Measurements from ENCODE around the gene ZNF629.

The ZNF629 gene

DNA sequence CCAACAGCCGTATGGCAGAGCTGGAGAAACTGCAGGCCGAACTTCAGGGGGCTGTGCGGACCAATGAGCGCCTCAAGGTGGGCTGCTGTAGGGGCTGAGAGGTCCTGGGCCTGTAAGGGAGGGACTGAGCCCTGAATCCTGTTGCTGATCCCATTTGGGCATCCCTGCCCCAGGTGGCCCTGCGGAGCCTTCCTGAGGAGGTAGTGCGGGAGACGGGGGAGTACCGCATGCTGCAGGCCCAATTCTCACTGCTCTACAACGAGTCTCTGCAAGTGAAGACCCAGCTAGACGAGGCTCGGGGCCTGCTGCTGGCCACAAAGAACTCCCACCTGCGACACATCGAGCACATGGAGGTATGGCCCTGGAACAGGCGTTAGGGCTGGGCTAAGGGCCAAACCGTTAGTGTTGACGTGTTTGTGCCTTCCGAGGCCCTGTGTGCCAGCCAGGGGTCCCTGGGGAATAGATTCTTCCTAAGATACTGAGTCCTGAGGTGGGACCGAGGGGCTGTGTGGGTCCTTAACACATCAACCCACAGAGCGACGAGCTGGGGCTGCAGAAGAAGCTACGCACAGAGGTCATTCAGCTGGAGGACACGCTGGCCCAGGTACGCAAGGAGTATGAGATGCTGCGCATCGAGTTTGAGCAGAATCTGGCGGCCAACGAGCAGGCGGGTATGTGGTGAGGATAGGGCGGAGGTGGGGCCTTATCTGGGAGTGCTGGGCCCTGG lies 20.6 kb downstream of the ZNF629 start:
- Mint-ChIP-seq H3K36me3 (ENCODE audit: low read depth) (peaks cover 98% of the 10 kb centered on the region), H3K27ac (no peak overlapping the region), H3K4me3 (no peak overlapping the region), H3K4me1 (ENCODE audit: low read depth) (peaks cover 25% of the 10 kb centered on the region), H3K9me3 (no peaks in the 10 kb centered on the region), H3K27me3 (no peaks in the 10 kb centered on the region)
- intact Hi-C loops (cut with micrococcal nuclease): no loop called here

DNA sequence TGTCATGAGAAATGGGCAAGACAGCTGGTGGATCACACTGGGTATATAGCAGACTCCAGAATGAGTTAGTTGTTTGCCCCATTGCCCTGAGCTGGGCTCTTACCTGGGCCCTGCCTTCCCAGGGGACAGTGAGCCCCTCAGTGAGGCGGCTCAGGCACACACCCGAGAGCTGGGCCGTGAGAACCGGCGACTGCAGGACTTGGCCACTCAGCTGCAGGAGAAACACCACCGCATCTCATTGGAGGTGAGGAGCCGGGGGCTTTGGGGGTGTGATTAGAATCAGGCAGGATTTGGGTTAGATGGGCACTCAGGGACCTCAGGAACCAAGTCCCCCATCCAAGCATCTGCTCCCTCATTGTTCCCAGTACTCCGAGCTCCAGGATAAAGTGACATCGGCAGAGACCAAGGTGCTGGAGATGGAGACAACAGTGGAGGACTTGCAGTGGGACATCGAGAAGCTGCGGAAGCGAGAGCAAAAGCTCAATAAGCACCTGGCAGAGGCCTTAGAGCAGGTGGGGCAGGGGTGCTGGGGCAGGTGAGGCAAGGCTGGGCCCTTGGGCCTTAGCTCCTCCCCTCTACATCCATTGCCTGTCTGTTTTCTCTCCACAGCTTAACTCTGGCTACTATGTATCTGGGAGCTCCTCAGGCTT lies 22.1 kb downstream of the ZNF629 start:
- H3K27me3 Mint-ChIP-seq: no peaks in the 10 kb centered on the region
- H3K36me3 Mint-ChIP-seq (ENCODE audit: low read depth): peaks cover 94% of the 10 kb centered on the region
- H3K27ac Mint-ChIP-seq: no peak overlapping the region
- H3K9me3 Mint-ChIP-seq: no peaks in the 10 kb centered on the region
- H3K4me1 Mint-ChIP-seq (ENCODE audit: low read depth): peaks cover 34% of the 10 kb centered on the region
- intact Hi-C loops (cut with micrococcal nuclease): loop anchor here (5.0 kb wide), 1 partner anchor 108 kb away; the partner anchor contains the start of gene FBRS
- no peak overlapping the region for H3K4me3 Mint-ChIP-seq

DNA sequence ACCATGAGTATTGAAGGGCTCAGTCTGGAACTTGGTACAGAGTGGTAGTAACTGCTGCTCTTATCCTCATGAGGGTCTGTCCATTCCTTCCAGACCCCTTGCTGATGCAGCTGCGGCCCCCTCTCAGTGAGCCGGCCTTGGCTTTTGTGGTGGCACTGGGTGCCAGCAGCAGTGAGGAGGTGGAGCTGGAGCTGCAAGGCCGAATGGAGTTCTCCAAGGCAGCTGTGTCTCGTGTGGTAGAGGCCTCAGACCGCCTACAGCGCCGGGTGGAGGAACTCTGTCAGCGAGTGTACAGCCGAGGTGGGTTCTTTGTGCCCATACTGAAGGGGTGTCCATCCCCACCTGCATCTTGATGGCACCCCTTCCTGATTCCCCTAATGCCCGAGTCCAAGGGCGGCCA lies 22.9 kb downstream of the ZNF629 start:
- H3K9me3 Mint-ChIP-seq: no peaks in the 10 kb centered on the region
- peaks cover 43% of the 10 kb centered on the region for H3K4me1 Mint-ChIP-seq (ENCODE audit: low read depth)
- no peak overlapping the region for H3K27ac Mint-ChIP-seq
- no peaks in the 10 kb centered on the region for H3K27me3 Mint-ChIP-seq
- H3K4me3 Mint-ChIP-seq: no peak overlapping the region
- intact Hi-C loops (cut with micrococcal nuclease): loop anchor here (5.0 kb wide), 1 partner anchor 107 kb away; the partner anchor contains the start of gene FBRS
- peaks cover 91% of the 10 kb centered on the region for H3K36me3 Mint-ChIP-seq (ENCODE audit: low read depth)

DNA sequence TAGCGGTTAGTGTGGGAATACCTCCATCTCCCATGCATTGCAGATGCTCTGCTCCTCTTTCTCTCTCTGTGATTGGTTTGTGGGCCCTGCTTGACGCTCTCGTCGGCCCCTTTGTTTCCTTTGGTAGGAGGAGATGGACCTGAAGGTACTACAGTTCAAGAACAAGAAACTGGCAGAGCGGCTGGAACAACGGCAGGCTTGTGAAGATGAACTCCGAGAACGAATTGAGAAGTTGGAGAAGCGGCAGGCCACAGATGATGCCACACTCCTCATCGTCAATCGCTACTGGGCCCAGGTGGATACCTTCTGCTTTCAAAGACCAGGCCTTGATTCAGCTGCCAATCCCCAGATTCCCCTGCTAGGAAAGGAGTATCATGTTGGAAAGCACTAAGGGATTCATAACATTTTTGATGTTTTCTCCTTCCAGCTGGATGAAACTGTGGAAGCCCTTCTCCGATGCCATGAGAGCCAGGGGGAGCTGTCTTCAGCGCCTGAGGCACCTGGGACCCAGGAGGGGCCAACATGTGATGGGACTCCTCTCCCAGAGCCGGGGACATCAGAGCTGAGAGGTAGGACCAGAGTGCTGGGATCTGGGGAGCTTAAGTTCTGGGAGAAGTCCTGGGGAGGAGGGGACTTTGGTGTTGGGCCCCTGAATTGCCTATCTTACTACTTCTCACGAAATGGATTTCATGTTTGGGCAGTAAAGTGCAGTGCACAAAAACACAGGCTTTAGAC lies 23.8 kb downstream of the ZNF629 start:
- peaks cover 91% of the 10 kb centered on the region for H3K36me3 Mint-ChIP-seq (ENCODE audit: low read depth)
- peak overlapping the region; percentile 95 for H3K27ac Mint-ChIP-seq
- H3K4me1 Mint-ChIP-seq (ENCODE audit: low read depth): peaks cover 52% of the 10 kb centered on the region
- peak overlapping the region; percentile 90 for H3K4me3 Mint-ChIP-seq
- no peaks in the 10 kb centered on the region for H3K27me3 Mint-ChIP-seq
- no peaks in the 10 kb centered on the region for H3K9me3 Mint-ChIP-seq
- intact Hi-C loops (cut with micrococcal nuclease): loop anchor here (1.0 to 5.0 kb wide), 3 partner anchors 64 to 160 kb away; partner anchors contain the start of genes FBRS, FBXL19 and SRCAP

DNA sequence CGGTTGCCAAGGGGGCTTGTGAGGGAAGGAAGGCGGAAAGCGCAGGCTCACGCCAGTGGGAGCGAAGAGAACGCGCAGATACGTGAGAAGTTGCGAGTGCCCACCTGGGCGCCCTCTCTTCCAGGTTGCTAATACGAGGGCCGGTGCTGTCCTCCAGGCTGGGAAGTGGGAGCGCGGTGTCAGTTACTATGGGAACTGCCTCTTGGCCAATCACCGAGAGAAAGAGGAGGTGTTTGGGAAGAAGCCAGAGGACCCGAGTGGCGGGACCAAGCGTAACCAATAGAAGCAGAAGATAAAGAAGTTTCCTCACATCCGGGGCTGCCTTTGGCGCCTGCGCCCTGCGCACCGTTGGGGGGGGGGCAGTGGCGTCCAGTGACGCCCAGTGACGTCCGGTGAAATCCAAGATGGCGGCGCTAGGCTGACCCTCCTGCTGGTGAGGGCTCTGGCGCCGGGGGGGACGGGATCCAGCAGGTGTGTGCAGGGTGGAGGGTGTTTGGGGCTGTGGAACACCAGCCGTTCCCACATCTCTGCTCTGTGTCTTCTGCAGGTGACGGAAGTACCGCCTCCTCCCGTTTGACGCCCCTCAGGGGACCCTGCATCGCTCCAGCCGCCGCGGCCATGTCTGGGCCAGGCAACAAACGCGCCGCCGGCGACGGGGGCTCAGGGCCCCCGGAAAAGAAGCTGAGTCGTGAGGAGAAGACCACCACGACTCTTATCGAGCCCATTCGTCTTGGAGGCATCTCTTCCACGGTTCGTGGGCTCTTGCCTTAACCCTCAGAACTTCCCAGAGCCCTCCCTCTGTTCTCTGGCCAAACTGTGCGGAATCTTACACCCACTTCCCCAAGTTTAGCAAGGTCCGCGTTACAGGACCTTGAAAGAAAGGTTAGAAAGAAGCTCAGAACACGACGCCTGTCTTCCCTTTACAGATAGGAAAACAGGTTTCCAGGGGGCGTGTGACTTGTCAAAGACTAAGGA lies 24.8 kb downstream of the ZNF629 start, which contains the start of the genes CFAP119 and RNF40:
TSS of gene CFAP119 (minus strand) at position 135 of the 975 bp plus-strand sequence. CDS start 314 bp downstream, outside the sequence.
TSS of gene RNF40 (plus strand) at position 395 of the 975 bp plus-strand sequence. CDS start at position 619, 224 bp downstream.
- Mint-ChIP-seq H3K9me3 (no peaks in the 10 kb centered on the region), H3K4me1 (ENCODE audit: low read depth) (peaks cover 59% of the 10 kb centered on the region), H3K4me3 (peak within 1 kb of the TSS; percentile 90), H3K36me3 (ENCODE audit: low read depth) (peaks cover 89% of the 10 kb centered on the region), H3K27ac (peak within 1 kb of the TSS; percentile 95), H3K27me3 (no peaks in the 10 kb centered on the region)
- intact Hi-C loops (cut with micrococcal nuclease): loop anchor here (1.0 to 5.0 kb wide), 4 partner anchors 14 to 161 kb away; partner anchors contain the start of genes FBRS, FBXL19, PHKG2 and SRCAP

DNA sequence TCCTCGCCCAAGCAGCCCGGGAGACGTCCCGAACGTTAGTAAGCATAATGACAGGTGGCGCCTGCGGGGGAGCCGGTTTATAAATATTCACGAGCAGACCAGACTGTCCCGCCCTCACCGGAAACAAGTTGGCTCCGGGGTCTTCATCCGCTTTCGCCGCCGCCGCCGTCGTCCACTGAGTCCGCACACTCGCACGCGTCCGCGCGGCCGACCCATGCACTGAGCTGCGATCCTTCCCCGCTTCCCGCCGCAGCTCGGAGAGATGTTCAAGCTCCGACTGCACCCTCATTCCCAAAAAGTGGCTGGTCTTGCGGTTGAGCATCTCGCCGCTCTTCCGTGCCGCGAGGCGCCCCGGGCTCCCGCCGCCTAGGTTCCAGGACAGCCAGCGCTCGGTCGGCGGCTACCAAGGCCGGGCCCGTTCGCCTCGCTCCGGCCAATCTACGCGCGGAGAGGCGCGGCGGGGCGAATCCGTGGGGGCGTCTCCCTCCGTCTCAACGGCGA lies 25.5 kb downstream of the ZNF629 start:
- intact Hi-C loops (cut with micrococcal nuclease): loop anchor here (1.0 to 5.0 kb wide), 2 partner anchors 13 to 104 kb away; partner anchors contain the start of genes FBRS and PHKG2
- Mint-ChIP-seq H3K9me3 (no peaks in the 10 kb centered on the region), H3K4me3 (peak overlapping the region; percentile 90), H3K4me1 (ENCODE audit: low read depth) (peaks cover 61% of the 10 kb centered on the region), H3K27ac (peak overlapping the region; percentile 95), H3K36me3 (ENCODE audit: low read depth) (peaks cover 89% of the 10 kb centered on the region), H3K27me3 (no peaks in the 10 kb centered on the region)

DNA sequence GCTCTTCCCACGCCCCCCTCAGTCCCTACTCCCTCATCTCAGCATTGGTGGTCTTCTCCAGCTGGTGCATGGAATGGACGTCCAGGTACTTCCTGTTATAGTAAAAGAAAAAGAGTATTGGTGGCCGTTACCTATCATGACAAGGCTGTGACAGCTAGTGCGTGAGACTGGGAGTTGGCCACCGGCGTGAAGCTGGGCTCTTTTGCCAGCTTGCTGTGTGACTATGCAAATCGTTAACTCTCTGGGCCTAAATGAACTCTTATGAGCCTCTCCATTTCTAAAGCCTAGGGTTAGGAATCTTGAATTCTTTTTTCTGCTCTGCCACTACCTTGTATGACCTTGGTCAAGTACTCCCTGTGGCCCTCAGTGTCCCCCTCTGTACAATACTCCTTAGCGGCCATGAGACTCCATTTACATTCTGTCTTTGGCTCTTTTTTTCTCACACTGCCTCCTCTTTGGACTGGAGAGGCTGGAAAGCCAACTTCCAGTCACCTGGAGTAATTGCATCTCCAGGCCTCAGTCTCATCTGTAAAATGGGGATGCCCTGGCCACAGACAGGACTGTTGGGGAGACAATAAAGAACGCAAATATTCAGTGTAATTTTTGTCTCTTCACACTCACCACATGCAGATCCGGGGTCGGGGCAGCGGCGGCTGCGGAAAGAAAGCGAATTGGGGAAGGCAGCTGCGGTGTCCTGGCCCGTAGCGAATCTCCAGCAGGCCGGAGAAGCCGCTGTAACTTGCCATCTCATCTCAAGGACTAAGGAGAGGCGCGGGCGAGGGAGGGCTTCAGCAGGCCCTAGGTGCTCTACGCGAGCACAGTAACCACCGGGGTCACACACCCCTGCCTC lies 26.2 kb downstream of the ZNF629 start:
- Mint-ChIP-seq H3K9me3 (no peaks in the 10 kb centered on the region), H3K27me3 (no peaks in the 10 kb centered on the region), H3K27ac (peak overlapping the region; percentile 95), H3K36me3 (ENCODE audit: low read depth) (peaks cover 89% of the 10 kb centered on the region), H3K4me1 (ENCODE audit: low read depth) (peaks cover 61% of the 10 kb centered on the region), H3K4me3 (peak overlapping the region; percentile 90)
- intact Hi-C loops (cut with micrococcal nuclease): loop anchor here (1.0 to 5.0 kb wide), 2 partner anchors 13 to 104 kb away; partner anchors contain the start of genes FBRS and PHKG2

DNA sequence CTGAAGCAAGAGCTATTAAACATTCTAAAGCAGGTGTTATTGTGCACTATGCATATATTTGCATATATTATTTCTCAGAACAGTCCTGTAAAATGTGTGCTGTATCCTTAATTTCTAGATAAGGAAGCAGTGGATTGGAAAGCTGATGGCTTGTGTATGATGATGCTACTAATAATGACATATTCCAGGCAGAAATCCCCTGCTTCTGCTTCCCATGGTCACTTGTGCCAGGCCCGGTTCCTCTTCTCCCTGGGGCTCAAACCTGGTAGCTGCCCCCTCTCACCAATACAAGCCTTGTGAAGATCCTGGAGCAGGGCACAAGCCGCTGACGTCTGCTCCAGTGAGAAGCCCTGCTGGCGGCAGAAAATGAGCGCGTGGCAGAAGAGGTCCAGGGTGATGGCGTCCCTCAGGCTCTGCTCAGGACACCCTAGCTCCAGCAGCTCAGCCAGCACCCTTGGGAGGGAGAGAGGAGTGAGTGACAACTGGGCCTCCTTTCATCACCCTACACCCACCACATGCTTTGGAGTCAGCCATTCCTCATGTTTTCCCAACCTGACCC lies 26.9 kb downstream of the ZNF629 start:
- Mint-ChIP-seq H3K27ac (peak overlapping the region; percentile 95), H3K27me3 (no peaks in the 10 kb centered on the region), H3K4me3 (no peak overlapping the region), H3K36me3 (ENCODE audit: low read depth) (peaks cover 89% of the 10 kb centered on the region), H3K4me1 (ENCODE audit: low read depth) (peaks cover 61% of the 10 kb centered on the region), H3K9me3 (no peaks in the 10 kb centered on the region)
- intact Hi-C loops (cut with micrococcal nuclease): loop anchor here (5.0 kb wide), 1 partner anchor 103 kb away; the partner anchor contains the start of gene FBRS

DNA sequence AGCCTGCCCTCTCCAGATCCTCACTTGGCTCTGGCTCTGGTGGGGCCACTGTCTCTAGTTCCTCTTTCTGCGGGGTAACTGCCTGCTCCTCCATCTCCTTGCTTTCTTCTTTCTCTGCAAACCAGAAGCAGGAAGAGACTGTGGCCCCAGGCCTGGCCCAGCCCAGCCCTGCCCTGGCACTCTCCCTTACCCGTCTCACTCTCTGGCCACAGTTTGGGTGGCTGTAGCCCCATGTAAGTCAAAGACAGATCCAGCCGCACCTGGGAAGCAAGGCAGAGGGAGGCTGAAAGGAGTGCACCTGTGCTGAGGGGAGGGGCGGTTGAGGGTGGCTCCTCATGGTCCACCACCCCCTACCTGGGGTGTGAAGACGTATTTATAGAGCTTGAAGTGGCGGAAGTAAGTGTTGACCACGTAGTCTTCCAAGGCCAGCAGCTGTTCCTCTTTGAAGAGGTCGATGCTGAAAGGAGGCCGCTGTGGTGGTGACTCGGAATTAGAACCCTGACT lies 28.0 kb downstream of the ZNF629 start:
- Mint-ChIP-seq H3K27me3 (no peaks in the 10 kb centered on the region), H3K4me1 (ENCODE audit: low read depth) (peaks cover 60% of the 10 kb centered on the region), H3K27ac (peak overlapping the region; percentile 95), H3K36me3 (ENCODE audit: low read depth) (peaks cover 89% of the 10 kb centered on the region), H3K9me3 (no peaks in the 10 kb centered on the region), H3K4me3 (peak overlapping the region; percentile 47)
- intact Hi-C loops (cut with micrococcal nuclease): no loop called here

DNA sequence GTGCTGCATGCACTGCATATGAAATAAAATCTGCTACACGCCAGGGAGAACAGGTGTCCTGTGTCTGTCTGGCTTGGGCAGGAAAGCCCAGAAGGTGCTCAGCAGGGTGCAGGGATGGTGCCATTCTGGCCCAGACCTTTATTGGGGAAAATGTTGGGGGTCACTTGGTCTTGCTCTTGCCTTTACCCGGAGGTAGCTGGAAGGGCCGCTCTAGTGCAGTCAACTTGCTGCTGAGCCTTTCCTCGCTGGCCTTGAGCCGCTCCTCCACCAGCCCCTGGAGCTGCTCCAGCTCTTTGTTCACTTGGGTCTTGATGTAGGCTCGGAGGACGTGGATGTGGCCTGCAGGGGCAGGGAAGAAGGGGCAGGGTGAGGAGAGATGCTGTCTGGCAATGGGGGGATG lies 29.7 kb downstream of the ZNF629 start:
- peaks cover 86% of the 10 kb centered on the region for H3K36me3 Mint-ChIP-seq (ENCODE audit: low read depth)
- intact Hi-C loops (cut with micrococcal nuclease): no loop called here
- H3K27ac Mint-ChIP-seq: peak overlapping the region; percentile 40
- H3K4me1 Mint-ChIP-seq (ENCODE audit: low read depth): peaks cover 45% of the 10 kb centered on the region
- H3K9me3 Mint-ChIP-seq: no peaks in the 10 kb centered on the region
- H3K27me3 Mint-ChIP-seq: no peaks in the 10 kb centered on the region
- no peak overlapping the region for H3K4me3 Mint-ChIP-seq

DNA sequence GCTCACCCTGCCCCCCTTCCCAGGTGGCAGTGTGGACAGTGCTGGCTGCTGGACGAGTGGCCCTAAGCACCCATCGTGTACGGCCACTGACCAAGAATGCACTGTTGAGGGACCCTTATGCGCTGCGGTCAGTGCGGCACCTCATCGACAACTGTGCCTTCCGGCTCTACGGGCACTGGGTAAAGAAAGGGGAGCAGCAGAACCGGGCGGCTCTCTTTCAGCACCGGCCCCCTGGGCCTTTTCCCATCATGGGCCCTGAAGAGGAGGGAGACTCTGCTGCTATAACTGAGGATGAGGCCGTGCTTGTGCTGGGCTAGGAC lies 30.3 kb downstream of the ZNF629 start:
- Mint-ChIP-seq H3K27ac (no peak overlapping the region), H3K27me3 (no peaks in the 10 kb centered on the region)
- intact Hi-C loops (cut with micrococcal nuclease): no loop called here

More for the DNA sequence above, 30.3 kb downstream of the ZNF629 start:
- Mint-ChIP-seq H3K9me3 (no peaks in the 10 kb centered on the region), H3K36me3 (ENCODE audit: low read depth) (peaks cover 86% of the 10 kb centered on the region), H3K4me1 (ENCODE audit: low read depth) (peaks cover 45% of the 10 kb centered on the region), H3K4me3 (no peak overlapping the region)
